Neutrophil (primary cell): ENCODE measurements around the gene PLEKHG5.

Source experiments
- H3K27ac ChIP-seq: fragments of 200-600 bp; sonication (generic); 2 replicates; pipeline ENCODE4 v1.5.1; 2016; ENCODE audit warnings: mild to moderate bottlenecking, moderate library complexity
- H3K27me3 ChIP-seq: fragments of 200-600 bp; sonication (generic); 2 replicates; pipeline ENCODE4 v1.6.0; 2016; ENCODE audit warnings: mild to moderate bottlenecking
- H3K36me3 ChIP-seq: fragments of 200-600 bp; sonication (generic); 2 replicates; pipeline ENCODE4 v1.5.1; 2017
- H3K4me1 ChIP-seq, 2 experiments: fragments of 200-600 bp in 1 of 2; sonication (generic) in 1 of 2; 1 replicate in 1 of 2; 2 replicates in 1 of 2; pipeline versions ENCODE4 v1.5.1 to v1.6.1; 2013 to 2016; ENCODE audit warnings: low read depth in 1 of 2, low read length in 1 of 2, mild to moderate bottlenecking in 1 of 2, moderate library complexity in 1 of 2; ENCODE audit not compliant: control insufficient read depth in 1 of 2, insufficient read depth in 1 of 2
- H3K4me3 ChIP-seq, 2 experiments: fragments of 200-600 bp in 1 of 2; sonication (generic) in 1 of 2; 1 replicate in 1 of 2; 2 replicates in 1 of 2; pipeline ENCODE4 v1.5.1; 2013 to 2016; ENCODE audit warnings: low read depth in 1 of 2, low read length in 1 of 2, mild to moderate bottlenecking in 1 of 2, moderate library complexity in 1 of 2
- H3K9me3 ChIP-seq: fragments of 200-600 bp; sonication (generic); 2 replicates; pipeline ENCODE4 v1.5.1; 2016
- TF ChIP-seq, protein P1 (sequence below): fragments of 200-600 bp; sonication (generic); IDR thresholded peaks from 2 replicates; pipeline ENCODE4 v1.5.1; 2016; ENCODE audit warnings: antibody characterized with exemption

Gene PLEKHG5

DNA sequence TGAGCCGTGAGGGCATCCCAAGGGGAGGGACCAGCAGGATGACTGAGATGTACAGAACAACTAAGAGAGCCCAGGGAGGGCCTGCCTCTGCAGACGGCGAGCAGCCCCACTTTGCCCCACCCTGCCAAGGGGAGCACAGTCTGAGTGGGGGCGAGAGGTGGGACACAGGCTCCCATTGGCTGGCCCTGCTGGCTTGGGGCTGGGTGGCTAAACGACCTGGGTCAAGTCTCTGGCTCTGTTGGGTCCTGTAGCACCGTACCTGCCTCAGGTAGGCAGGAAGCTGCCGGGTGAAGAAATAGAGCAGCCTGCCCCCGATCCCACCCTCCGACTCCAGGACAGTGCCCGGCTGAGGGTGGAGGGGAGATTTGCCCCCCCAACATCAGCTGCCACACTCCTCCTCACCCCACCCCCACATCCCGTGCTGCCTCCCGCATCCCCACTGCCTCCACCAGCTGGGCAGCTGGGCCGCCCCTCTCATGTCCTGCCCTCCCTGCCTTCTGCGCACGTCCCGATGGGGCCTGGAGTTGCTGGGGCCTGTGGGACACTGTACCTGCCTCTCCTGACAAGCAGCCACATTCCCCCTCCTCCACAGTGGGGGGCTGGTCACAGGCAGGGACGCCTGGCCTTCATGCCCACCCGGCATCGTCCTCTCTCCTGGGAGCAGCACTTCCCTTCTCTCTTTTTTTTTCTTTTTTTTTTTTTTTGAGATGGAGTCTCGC lies 12.6 kb upstream of the PLEKHG5 start:
- H3K4me3 ChIP-seq = no peak overlapping the region
- H3K4me1 ChIP-seq = no peaks in the 10 kb centered on the region
- no peak overlapping the region for H3K27ac ChIP-seq
- no peaks in the 10 kb centered on the region for H3K9me3 ChIP-seq
- H3K27me3 ChIP-seq = peaks cover 30% of the 10 kb centered on the region
- no peaks in the 10 kb centered on the region for H3K36me3 ChIP-seq
- TF ChIP-seq, protein P1, sequence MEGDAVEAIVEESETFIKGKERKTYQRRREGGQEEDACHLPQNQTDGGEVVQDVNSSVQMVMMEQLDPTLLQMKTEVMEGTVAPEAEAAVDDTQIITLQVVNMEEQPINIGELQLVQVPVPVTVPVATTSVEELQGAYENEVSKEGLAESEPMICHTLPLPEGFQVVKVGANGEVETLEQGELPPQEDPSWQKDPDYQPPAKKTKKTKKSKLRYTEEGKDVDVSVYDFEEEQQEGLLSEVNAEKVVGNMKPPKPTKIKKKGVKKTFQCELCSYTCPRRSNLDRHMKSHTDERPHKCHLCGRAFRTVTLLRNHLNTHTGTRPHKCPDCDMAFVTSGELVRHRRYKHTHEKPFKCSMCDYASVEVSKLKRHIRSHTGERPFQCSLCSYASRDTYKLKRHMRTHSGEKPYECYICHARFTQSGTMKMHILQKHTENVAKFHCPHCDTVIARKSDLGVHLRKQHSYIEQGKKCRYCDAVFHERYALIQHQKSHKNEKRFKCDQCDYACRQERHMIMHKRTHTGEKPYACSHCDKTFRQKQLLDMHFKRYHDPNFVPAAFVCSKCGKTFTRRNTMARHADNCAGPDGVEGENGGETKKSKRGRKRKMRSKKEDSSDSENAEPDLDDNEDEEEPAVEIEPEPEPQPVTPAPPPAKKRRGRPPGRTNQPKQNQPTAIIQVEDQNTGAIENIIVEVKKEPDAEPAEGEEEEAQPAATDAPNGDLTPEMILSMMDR = no peak

DNA sequence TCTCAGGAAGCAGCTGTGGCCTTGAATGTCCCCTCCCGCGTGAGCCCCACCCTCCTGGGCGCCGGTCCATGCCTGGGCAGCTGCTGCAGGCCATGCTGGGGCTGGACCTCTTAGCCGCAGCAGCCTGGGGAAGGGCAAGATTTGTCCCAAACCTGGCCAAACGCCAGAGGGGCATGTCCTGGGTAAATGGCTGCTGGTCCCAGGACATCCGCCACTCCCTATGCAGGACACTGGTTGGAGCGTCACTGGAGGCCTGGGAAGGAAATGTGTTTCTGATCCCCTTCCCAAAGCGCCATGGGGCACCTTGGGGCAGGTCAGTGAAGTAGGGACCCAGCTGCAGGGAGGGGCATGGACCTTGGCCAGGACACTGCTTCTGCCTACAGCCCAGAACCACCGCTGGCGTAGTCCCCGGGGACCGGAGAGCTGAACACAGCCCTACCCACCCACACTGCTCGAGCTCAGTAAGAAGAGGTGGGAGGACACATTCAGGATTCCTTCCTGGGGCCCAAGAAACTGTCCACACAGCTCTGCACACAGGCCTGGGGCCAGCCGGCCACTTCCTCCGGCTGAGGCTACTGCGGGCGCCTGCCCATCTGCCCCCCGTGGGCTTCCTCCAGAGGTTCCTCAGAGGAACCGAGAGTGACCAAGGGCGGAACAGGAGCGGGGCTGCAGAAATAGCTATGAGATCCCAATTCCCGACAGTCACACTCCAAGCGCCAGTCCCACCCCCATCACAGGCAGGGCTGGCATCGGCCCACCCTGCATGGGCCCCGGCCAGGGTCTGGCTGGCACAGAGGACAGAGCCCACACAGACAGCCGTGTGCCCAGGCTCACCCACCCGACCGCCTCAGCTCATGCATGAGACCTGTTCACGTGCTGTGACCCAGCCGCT lies 10.8 kb upstream of the PLEKHG5 start:
- no peaks in the 10 kb centered on the region for H3K4me1 ChIP-seq
- H3K4me3 ChIP-seq = no peak overlapping the region
- H3K27ac ChIP-seq = no peak overlapping the region
- H3K27me3 ChIP-seq = peaks cover 48% of the 10 kb centered on the region
- H3K9me3 ChIP-seq = no peaks in the 10 kb centered on the region
- TF ChIP-seq, protein P1 = no peak
- H3K36me3 ChIP-seq = no peaks in the 10 kb centered on the region

DNA sequence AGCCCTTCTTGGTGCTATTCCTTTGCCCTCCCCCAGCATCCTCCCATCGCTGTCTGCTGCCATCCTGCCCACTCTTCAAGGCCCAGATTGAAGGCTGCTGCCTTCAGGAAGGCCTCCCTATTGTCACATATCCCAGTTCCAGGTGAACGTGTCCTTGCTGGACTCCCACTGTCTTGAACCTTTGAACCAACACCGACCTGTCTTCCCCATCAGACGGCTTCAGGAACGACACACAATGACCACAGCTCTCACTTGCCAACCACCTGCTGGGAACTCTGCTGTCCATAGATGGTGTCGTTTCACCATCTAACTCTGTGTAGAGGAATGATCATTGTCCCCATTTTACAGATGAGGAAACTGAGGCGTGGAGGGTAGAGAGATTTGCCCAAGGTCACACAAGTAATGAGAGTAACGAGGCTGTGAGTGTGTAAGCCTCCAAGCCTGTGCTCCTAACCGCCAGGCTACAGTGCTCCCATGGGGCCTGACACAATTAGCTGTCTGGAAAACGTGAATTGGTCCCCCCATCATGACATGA lies 9.9 kb upstream of the PLEKHG5 start:
- Histone ChIP-seq H3K4me1 (no peaks in the 10 kb centered on the region), H3K27me3 (peaks cover 57% of the 10 kb centered on the region), H3K36me3 (no peaks in the 10 kb centered on the region), H3K27ac (no peak overlapping the region), H3K9me3 (no peaks in the 10 kb centered on the region), H3K4me3 (no peak overlapping the region)
- TF ChIP-seq, protein P1 = no peak

DNA sequence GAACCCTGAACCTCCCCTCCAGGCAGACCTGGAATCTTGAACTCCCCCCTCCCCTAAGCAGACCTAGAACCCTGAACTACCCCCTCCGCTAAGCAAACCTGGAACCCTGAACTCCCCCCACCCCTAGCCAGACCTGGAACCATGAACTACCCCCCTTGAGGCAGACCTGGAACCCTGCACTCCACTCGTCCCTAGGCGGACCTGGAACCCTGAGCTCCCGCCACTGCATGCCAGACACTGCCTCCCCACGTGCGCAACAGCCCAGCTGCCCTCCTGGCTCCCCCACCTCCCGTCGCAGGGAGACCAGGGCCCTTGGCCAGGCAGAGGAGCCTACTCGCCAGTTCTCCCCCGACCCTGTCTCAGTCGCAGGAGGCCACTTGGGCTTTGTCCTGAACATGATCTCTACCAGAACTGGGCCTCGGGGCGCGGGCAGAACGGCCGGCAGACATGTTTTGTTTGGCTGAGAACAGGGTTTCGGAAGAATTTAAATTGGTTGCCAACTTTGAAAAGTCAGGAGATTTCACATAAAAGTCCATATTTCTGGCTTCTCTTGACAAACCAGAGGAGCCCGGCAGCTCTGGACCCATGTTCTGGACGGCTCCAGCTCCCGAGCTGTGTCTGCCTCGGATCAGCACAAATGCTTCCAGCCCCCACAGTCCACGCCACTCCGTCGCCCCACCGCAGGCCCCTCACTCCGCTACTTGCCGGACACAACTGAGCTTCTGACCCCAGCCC lies 9.2 kb upstream of the PLEKHG5 start:
- no peaks in the 10 kb centered on the region for H3K9me3 ChIP-seq
- no peak overlapping the region for H3K4me3 ChIP-seq
- H3K4me1 ChIP-seq = no peaks in the 10 kb centered on the region
- H3K27ac ChIP-seq = no peak overlapping the region
- peaks cover 63% of the 10 kb centered on the region for H3K27me3 ChIP-seq
- TF ChIP-seq, protein P1 = no peak
- H3K36me3 ChIP-seq = no peaks in the 10 kb centered on the region

DNA sequence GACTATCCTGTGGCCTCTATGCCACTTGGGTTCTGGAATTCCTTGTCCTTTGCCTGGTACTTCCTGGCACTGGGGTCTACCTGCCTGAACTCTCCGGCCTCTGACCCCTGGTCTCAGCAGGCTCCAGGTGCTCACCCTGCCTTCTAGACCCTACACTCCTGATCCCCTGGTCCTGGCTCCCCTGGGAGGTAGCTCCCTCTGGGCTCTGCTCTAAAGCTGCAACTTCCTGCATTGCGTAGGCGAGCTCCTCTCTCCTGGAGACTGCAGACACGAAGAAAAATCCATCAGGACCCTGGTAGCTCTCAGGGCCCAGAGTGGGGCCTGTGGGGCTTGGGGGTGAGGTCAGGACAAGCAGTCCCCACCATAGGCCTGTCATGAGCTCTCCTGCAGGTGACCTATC lies 7.8 kb upstream of the PLEKHG5 start:
- H3K9me3 ChIP-seq = no peaks in the 10 kb centered on the region
- TF ChIP-seq, protein P1 = no peak
- H3K36me3 ChIP-seq = no peaks in the 10 kb centered on the region
- no peak overlapping the region for H3K4me3 ChIP-seq
- H3K27ac ChIP-seq = no peak overlapping the region
- H3K27me3 ChIP-seq = peaks cover 77% of the 10 kb centered on the region
- H3K4me1 ChIP-seq = no peaks in the 10 kb centered on the region
